Measurements from ENCODE around the gene VIL1. TPM values are rescaled to one million over a fixed set of nuclear protein-coding genes. Genes with fewer than 3 reads are reported as not detected.

Gene VIL1
- total and polyA plus RNA-seq, 9 of the 15 experiments (the other 6 are each of a cell fraction or from before 2014, with no cell fraction given): 0.51 to 2.7 (median 1.2) TPM

DNA sequence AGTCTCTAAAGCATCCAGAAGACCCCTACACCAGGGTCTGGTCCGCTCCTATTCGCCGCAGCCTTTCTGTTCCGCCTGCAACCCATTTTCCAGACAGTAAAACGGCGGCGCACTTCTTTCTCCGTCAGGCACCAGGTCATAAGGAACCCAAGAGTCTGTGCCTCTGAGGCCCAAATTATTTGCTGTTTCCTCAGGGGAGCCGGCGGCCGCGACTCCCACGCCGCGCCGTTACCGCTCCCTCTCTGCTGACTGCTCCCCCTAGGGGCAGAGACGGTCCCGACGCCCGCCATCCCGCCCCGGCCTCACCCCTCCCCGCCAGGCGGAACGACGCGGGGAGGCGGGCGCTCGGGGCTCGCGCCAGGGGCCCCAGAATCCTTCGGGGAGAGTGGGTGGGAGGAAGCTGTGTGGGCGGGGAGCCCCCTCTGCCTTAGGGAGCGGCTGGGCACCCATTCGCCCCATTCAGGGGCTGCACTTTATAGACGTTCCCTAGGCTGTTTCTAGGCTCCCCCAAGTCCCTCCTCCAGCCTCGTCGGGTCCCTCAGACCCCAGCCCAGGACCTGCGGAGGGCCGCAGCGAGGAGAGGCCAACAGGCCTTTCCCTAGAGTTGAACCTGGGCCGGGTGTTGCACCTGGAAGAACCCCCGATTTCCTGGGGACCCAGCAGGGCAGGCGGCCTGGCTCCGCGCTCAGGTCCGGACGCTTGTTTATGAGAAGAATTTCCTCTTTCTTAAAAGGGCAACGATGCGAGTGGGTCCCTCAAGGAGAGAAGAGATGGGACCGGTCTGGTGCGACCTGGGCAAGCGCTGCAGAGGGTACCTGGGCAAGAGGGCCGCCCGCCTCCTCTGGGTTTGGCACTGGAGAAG lies 22.9 kb upstream of the VIL1 start (continued):
- TF ChIP-seq HNRNPLL (IDR thresholded peaks at IDR 0.05; ENCODE audit: low read depth, low read length, poor library complexity, severe bottlenecking) (no peak), ZFX (CRISPR knock-in tag; IDR thresholded peaks at IDR 0.05) (peak; percentile 67), ZNF507 (tag; conservative IDR thresholded peaks at IDR 0.05) (no peak), MIER1 (IDR thresholded peaks at IDR 0.05; ENCODE audit: low read depth) (peak; percentile 100), SIN3B (IDR thresholded peaks at IDR 0.05; ENCODE audit: low read depth) (no peak), XRCC5 (IDR thresholded peaks at IDR 0.05; ENCODE audit: low read depth, low read length) (peak; percentile 82), RBBP5 (IDR thresholded peaks at IDR 0.05; ENCODE audit: borderline replicate concordance, insufficient read depth, low read length, poor library complexity, severe bottlenecking) (peak; percentile 20), NEUROD1 (IDR thresholded peaks at IDR 0.05; ENCODE audit: borderline replicate concordance, low read depth, low read length, partially characterized antibody) (peak; percentile 94), RFX5 (IDR thresholded peaks at IDR 0.05; ENCODE audit: low read depth, low read length) (no peak), NR1H2 (CRISPR knock-in tag; IDR thresholded peaks at IDR 0.05) (no peak), HCFC1 (IDR thresholded peaks at IDR 0.05; ENCODE audit: low read depth, low read length) (peak; percentile 59), CEBPG (CRISPR knock-in tag; IDR thresholded peaks at IDR 0.05) (no peak), CEBPG (tag; conservative IDR thresholded peaks at IDR 0.05 in 1 of 2, IDR thresholded peaks at IDR 0.05 in 1 of 2) (no peak), CBX8 (IDR thresholded peaks at IDR 0.05; ENCODE audit: borderline replicate concordance, extremely low read depth, low read depth, low read length, poor library complexity, severe bottlenecking) (no peak), BMI1 (IDR thresholded peaks at IDR 0.05; ENCODE audit: low read length) (no peak), ZNF695 (CRISPR knock-in tag; IDR thresholded peaks at IDR 0.05) (no peak), ZFP30 (CRISPR knock-in tag; IDR thresholded peaks at IDR 0.05; ENCODE audit: borderline replicate concordance) (no peak), LEF1 (IDR thresholded peaks at IDR 0.05) (no peak), ZBTB1 (CRISPR knock-in tag; IDR thresholded peaks at IDR 0.05; ENCODE audit: borderline replicate concordance, low read depth) (0 out of 2 replicates have a peak, but pooled peaks have one; percentile 41), ZNF436 (CRISPR knock-in tag; IDR thresholded peaks at IDR 0.05) (no peak), ATF7 (IDR thresholded peaks at IDR 0.05) (peak; percentile 77), NFXL1 (CRISPR knock-in tag; IDR thresholded peaks at IDR 0.05) (no peak), RAD21 (CRISPR knock-in tag; conservative IDR thresholded peaks at IDR 0.05 in 1 of 2, IDR thresholded peaks at IDR 0.05 in 1 of 2) (peak; percentile 62 to 82)
- TF ChIP-seq, protein P1, sequence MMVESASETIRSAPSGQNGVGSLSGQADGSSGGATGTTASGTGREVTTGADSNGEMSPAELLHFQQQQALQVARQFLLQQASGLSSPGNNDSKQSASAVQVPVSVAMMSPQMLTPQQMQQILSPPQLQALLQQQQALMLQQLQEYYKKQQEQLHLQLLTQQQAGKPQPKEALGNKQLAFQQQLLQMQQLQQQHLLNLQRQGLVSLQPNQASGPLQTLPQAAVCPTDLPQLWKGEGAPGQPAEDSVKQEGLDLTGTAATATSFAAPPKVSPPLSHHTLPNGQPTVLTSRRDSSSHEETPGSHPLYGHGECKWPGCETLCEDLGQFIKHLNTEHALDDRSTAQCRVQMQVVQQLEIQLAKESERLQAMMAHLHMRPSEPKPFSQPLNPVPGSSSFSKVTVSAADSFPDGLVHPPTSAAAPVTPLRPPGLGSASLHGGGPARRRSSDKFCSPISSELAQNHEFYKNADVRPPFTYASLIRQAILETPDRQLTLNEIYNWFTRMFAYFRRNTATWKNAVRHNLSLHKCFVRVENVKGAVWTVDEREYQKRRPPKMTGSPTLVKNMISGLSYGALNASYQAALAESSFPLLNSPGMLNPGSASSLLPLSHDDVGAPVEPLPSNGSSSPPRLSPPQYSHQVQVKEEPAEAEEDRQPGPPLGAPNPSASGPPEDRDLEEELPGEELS (CRISPR knock-in tag; IDR thresholded peaks at IDR 0.05; ENCODE audit: borderline replicate concordance): 0 out of 2 replicates have a peak, but pooled peaks have one; percentile 16
- TF ChIP-seq, protein P2, sequence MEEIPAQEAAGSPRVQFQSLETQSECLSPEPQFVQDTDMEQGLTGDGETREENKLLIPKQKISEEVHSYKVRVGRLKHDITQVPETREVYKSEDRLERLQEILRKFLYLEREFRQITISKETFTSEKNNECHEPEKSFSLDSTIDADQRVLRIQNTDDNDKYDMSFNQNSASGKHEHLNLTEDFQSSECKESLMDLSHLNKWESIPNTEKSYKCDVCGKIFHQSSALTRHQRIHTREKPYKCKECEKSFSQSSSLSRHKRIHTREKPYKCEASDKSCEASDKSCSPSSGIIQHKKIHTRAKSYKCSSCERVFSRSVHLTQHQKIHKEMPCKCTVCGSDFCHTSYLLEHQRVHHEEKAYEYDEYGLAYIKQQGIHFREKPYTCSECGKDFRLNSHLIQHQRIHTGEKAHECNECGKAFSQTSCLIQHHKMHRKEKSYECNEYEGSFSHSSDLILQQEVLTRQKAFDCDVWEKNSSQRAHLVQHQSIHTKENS (CRISPR knock-in tag; IDR thresholded peaks at IDR 0.05): no peak

Data from K562 (cell line).